Ectodermal cell (in vitro differentiated cells): Measurements from ENCODE around the gene PPP1R14B.

Experiments
- H3K27ac ChIP-seq: 2 replicates; pipeline ENCODE4 v1.7.0; 2013; ENCODE audit warnings: mild to moderate bottlenecking, low read depth, low read length; ENCODE audit not compliant: insufficient read depth, poor library complexity, severe bottlenecking
- H3K27me3 ChIP-seq: 2 replicates; pipeline ENCODE4 v1.7.0; 2013; ENCODE audit warnings: mild to moderate bottlenecking, low read length; ENCODE audit not compliant: insufficient read depth, control insufficient read depth, poor library complexity, severe bottlenecking
- H3K36me3 ChIP-seq: one replicate; pipeline ENCODE4 v1.7.0; 2013; ENCODE audit warnings: low read length; ENCODE audit not compliant: control insufficient read depth, insufficient read depth
- H3K4me1 ChIP-seq: one replicate; pipeline ENCODE4 v1.7.0; 2013; ENCODE audit warnings: low read length; ENCODE audit not compliant: control insufficient read depth, insufficient read depth
- H3K4me3 ChIP-seq: 2 replicates; pipeline ENCODE4 v1.7.0; 2013; ENCODE audit warnings: low read depth, low read length, control low read depth; ENCODE audit not compliant: insufficient read depth
- H3K9me3 ChIP-seq: 2 replicates; pipeline ENCODE4 v1.7.0; 2013; ENCODE audit warnings: mild to moderate bottlenecking, low read length, moderate library complexity; ENCODE audit not compliant: control insufficient read depth
- WGBS, 2 experiments: methylation state at CpG; one replicate each; pipeline ENCODE4 v1.1.7; 2013; ENCODE audit warnings: missing lambda C conversion rate in 2 of 2; 5-methylcytosine and 5-hydroxymethylcytosine counted together

PPP1R14B gene

GRCh38 chr11:64245401-64245796, 1.3 kb downstream of the PPP1R14B start:
- Histone ChIP-seq H3K4me1 (peaks cover 26% of the 10 kb centered on the region), H3K27me3 (peaks cover 7% of the 10 kb centered on the region), H3K9me3 (no peaks in the 10 kb centered on the region), H3K27ac (no peak overlapping the region), H3K36me3 (peaks cover 5% of the 10 kb centered on the region), H3K4me3 (peak overlapping the region; percentile 76)
- WGBS, 2 experiments: 39 to 47% methylated on average over 4 to 6 of the region's 6 CpGs

- H3K9me3 ChIP-seq: no peaks in the 10 kb centered on the region
- H3K27me3 ChIP-seq: peaks cover 7% of the 10 kb centered on the region
- peaks cover 28% of the 10 kb centered on the region for H3K4me1 ChIP-seq
- H3K36me3 ChIP-seq: peaks cover 5% of the 10 kb centered on the region
- H3K4me3 ChIP-seq: peak overlapping the region; percentile 76
- WGBS, 2 experiments: 80 to 85% methylated on average over 6 of the region's 6 CpGs
- no peak overlapping the region for H3K27ac ChIP-seq
Observed at GRCh38 chr11:64244966-64245365, 1.8 kb downstream of the PPP1R14B start.

- H3K4me3 ChIP-seq: no peak overlapping the region
- H3K9me3 ChIP-seq: no peaks in the 10 kb centered on the region
- peaks cover 7% of the 10 kb centered on the region for H3K27me3 ChIP-seq
- 72 to 81% methylated on average over 5 of the region's 5 CpGs for WGBS, 2 experiments
- no peak overlapping the region for H3K27ac ChIP-seq
- peaks cover 5% of the 10 kb centered on the region for H3K36me3 ChIP-seq
- peaks cover 28% of the 10 kb centered on the region for H3K4me1 ChIP-seq
Observed at GRCh38 chr11:64244107-64244506, 2.6 kb downstream of the PPP1R14B start.

- H3K27ac ChIP-seq: no peak overlapping the region
Observed at GRCh38 chr11:64243236-64243854, 3.4 kb downstream of the PPP1R14B start.

GRCh38 chr11:64241491-64242374, 5.0 kb downstream of the PPP1R14B start:
- 1% methylated on average over 63 of the region's 63 CpGs for WGBS, 2 experiments
- Histone ChIP-seq H3K36me3 (peaks cover 5% of the 10 kb centered on the region), H3K9me3 (no peaks in the 10 kb centered on the region), H3K27me3 (no peaks in the 10 kb centered on the region), H3K27ac (peak overlapping the region; percentile 66), H3K4me1 (peaks cover 22% of the 10 kb centered on the region), H3K4me3 (peak overlapping the region; percentile 88)

More at GRCh38 chr11:64243236-64243854, 3.4 kb downstream of the PPP1R14B start:
- Histone ChIP-seq H3K9me3 (no peaks in the 10 kb centered on the region), H3K4me3 (no peak overlapping the region), H3K4me1 (peaks cover 28% of the 10 kb centered on the region), H3K27me3 (peaks cover 7% of the 10 kb centered on the region), H3K36me3 (peaks cover 5% of the 10 kb centered on the region)
- WGBS, 2 experiments: 91 to 93% methylated on average over 8 of the region's 8 CpGs

- 1% methylated on average over 24 of the region's 24 CpGs for WGBS, 2 experiments
- H3K9me3 ChIP-seq: no peaks in the 10 kb centered on the region
- peaks cover 5% of the 10 kb centered on the region for H3K36me3 ChIP-seq
- peak overlapping the region; percentile 90 for H3K27ac ChIP-seq
- peak overlapping the region; percentile 88 for H3K4me3 ChIP-seq
- H3K4me1 ChIP-seq: peaks cover 22% of the 10 kb centered on the region
- no peaks in the 10 kb centered on the region for H3K27me3 ChIP-seq
Observed at GRCh38 chr11:64241241-64241490, 5.6 kb downstream of the PPP1R14B start.

GRCh38 chr11:64240435-64241240, 6.1 kb downstream of the PPP1R14B start, which contains the start of gene FKBP2:
Gene FKBP2 (plus strand): TSS chr11:64241095. CDS start chr11:64242388, 1,293 bp downstream.
- Histone ChIP-seq H3K9me3 (no peaks in the 10 kb centered on the region), H3K27me3 (peaks cover under 1% of the 10 kb centered on the region)
- WGBS, 2 experiments: 3 to 4% methylated on average over 58 of the region's 58 CpGs

GRCh38 chr11:64239662-64240434, 6.9 kb downstream of the PPP1R14B start:
- Histone ChIP-seq H3K27ac (no peak overlapping the region), H3K4me3 (peak overlapping the region; percentile 88), H3K9me3 (no peaks in the 10 kb centered on the region), H3K36me3 (peaks cover 5% of the 10 kb centered on the region), H3K27me3 (peaks cover 8% of the 10 kb centered on the region), H3K4me1 (peaks cover 11% of the 10 kb centered on the region)
- 91% methylated on average over 11 of the region's 11 CpGs for WGBS, 2 experiments

More at GRCh38 chr11:64240435-64241240, 6.1 kb downstream of the PPP1R14B start, which contains the start of gene FKBP2:
- H3K27ac ChIP-seq: peak within 1 kb of the TSS; percentile 90
- peaks cover 5% of the 10 kb centered on the region for H3K36me3 ChIP-seq
- peaks cover 18% of the 10 kb centered on the region for H3K4me1 ChIP-seq
- H3K4me3 ChIP-seq: peak within 1 kb of the TSS; percentile 88

GRCh38 chr11:64238999-64239398, 7.7 kb downstream of the PPP1R14B start:
- Histone ChIP-seq H3K9me3 (no peaks in the 10 kb centered on the region), H3K27me3 (peaks cover 13% of the 10 kb centered on the region), H3K4me1 (peaks cover 10% of the 10 kb centered on the region), H3K4me3 (no peak overlapping the region), H3K36me3 (peaks cover 5% of the 10 kb centered on the region), H3K27ac (no peak overlapping the region)
- WGBS, 2 experiments: 94 to 95% methylated on average over 5 of the region's 5 CpGs
